Kidney (tissue), 14 donors: ENCODE data around the gene LYRM4. TPM values are rescaled to one million over a fixed set of nuclear protein-coding genes. Genes with fewer than 3 reads are reported as not detected.
A peak's percentile ranks its signal among the peaks of the same experiment; 100 is the strongest.

Experiments
- DNase-seq, 5 donors: peaks; one replicate each; pipeline ENCODE4 v3.0.0-alpha.2; 2013 to 2020
- FAIRE-seq: peaks from 2 replicates; lab custom pipeline; 2012; peaks lifted over from hg19 to GRCh38; lab: Jason Lieb, UNC
- H3K27ac ChIP-seq, 2 donors: one replicate each; pipeline ENCODE4 v1.7.0; 2013; ENCODE audit warnings: low read depth in 2 of 2, low read length in 2 of 2, inconsistent platforms in 1 of 2
- H3K27me3 ChIP-seq: one replicate; pipeline ENCODE4 v1.7.1; 2013; ENCODE audit warnings: low read length, inconsistent platforms; ENCODE audit not compliant: control insufficient read depth, insufficient read depth
- H3K36me3 ChIP-seq, 3 donors: one replicate each; pipeline versions ENCODE4 v1.7.0 to v1.7.1; 2013; ENCODE audit warnings: low read length in 3 of 3, control low read depth in 1 of 3, inconsistent platforms in 1 of 3; ENCODE audit not compliant: insufficient read depth in 3 of 3, control insufficient read depth in 2 of 3
- H3K4me1 ChIP-seq, 3 donors: one replicate each; pipeline versions ENCODE4 v1.7.0 to v1.7.1; 2013; ENCODE audit warnings: low read length in 3 of 3, inconsistent platforms in 1 of 3, low read depth in 1 of 3; ENCODE audit not compliant: control insufficient read depth in 2 of 3, insufficient read depth in 2 of 3
- H3K4me3 ChIP-seq, 3 donors: one replicate each; pipeline versions ENCODE4 v1.7.0 to v1.8.1; 2013; ENCODE audit warnings: low read length in 3 of 3, control low read depth in 1 of 3, inconsistent platforms in 1 of 3
- H3K9ac ChIP-seq, 3 donors: one replicate each; pipeline versions ENCODE4 v1.7.0 to v1.7.1; 2013; ENCODE audit warnings: low read length in 3 of 3, control low read depth in 1 of 3, inconsistent platforms in 1 of 3
- H3K9me3 ChIP-seq, 3 donors: one replicate each; pipeline versions ENCODE4 v1.7.0 to v1.7.1; 2013; ENCODE audit warnings: low read length in 3 of 3, control low read depth in 1 of 3, inconsistent platforms in 1 of 3; ENCODE audit not compliant: control insufficient read depth in 2 of 3, insufficient read depth in 1 of 3
- intact Hi-C: fragments of 100-400 bp; cut with DNase I; formaldehyde crosslinking; loops from one replicate; pipeline ENCODE4 v1.11.1; 2022
- polyA plus RNA-seq: library from polyadenylated mRNA; stranded (reverse); fragments of 350-450 nt; fragmentation: Illumina TruSeq; extraction: RNeasy Lipid Tissue Mini Kit (QIAGEN cat#74804); gene quantifications from one replicate; pipeline ENCODE4 v1.2.3, GENCODE V29; 2014; ENCODE audit warnings: low read depth, low replicate concordance; ENCODE audit not compliant: insufficient read depth
- total RNA-seq: library from RNA; stranded (reverse); fragmentation: NEBNext Ultra II Directional; extraction: Animal tissue kit (Norgen Biotek cat#: 25700); gene quantifications from one replicate; pipeline ENCODE4 v1.2.1, GENCODE V29; 2021
- TF ChIP-seq, protein P1 (sequence below): IDR thresholded peaks from 3 replicates; pipeline ENCODE4 v1.5.1; 2012; ENCODE audit warnings: mild to moderate bottlenecking, moderate library complexity, borderline replicate concordance; ENCODE audit not compliant: insufficient read depth; ENCODE audit errors: extremely low read depth
- donor health status: control.
- donor health status: control.
- donor health status: control.
- donor health status: control.
- donor health status: control.
- donor health status: DM: yes; HTN: yes; CAD: no.
- donor health status: Normal renal cell carcinoma (clear cell type).

LYRM4 gene
- total and polyA plus RNA-seq, 2 donors from 2014 or later, result 21.3 to 31.8 TPM

DNA sequence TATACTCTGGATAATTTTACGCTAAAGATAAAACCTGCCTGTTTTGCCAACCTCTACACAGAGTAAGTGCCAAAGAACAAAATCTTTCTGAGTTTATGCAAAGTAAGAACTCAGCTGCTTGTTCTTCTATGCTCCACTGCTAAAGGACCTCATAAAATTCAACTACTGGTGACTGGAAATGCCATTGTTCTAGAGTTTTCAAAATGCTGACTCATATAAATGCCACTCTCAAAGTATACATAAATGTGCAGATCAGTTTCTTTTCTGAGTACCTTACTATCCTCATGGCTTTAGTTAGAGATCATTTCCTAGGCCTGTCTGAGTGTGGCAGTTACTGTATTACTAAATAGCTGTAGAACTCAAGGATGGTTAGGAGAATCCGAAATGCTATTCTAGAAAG is 45.6 kb downstream of the LYRM4 start:
- H3K4me1 ChIP-seq, result peaks cover 0 to 6% (median 3%) of the 10 kb centered on the region in 3 donors
- intact Hi-C loops, result no loop called here
- no peak overlapping the region for H3K27ac ChIP-seq
- no peaks in the 10 kb centered on the region for H3K9me3 ChIP-seq
- FAIRE-seq (no peak), DNase-seq (peak in 2 of 5 donors; percentile 39 to 60)
- H3K36me3 ChIP-seq, result peaks cover 0 to 2% (median 0%) of the 10 kb centered on the region in 3 donors
- TF ChIP-seq, protein P1, sequence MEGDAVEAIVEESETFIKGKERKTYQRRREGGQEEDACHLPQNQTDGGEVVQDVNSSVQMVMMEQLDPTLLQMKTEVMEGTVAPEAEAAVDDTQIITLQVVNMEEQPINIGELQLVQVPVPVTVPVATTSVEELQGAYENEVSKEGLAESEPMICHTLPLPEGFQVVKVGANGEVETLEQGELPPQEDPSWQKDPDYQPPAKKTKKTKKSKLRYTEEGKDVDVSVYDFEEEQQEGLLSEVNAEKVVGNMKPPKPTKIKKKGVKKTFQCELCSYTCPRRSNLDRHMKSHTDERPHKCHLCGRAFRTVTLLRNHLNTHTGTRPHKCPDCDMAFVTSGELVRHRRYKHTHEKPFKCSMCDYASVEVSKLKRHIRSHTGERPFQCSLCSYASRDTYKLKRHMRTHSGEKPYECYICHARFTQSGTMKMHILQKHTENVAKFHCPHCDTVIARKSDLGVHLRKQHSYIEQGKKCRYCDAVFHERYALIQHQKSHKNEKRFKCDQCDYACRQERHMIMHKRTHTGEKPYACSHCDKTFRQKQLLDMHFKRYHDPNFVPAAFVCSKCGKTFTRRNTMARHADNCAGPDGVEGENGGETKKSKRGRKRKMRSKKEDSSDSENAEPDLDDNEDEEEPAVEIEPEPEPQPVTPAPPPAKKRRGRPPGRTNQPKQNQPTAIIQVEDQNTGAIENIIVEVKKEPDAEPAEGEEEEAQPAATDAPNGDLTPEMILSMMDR, result no peak
- no peak overlapping the region for H3K9ac ChIP-seq
- H3K27me3 ChIP-seq, result no peaks in the 10 kb centered on the region
- no peak overlapping the region for H3K4me3 ChIP-seq

DNA sequence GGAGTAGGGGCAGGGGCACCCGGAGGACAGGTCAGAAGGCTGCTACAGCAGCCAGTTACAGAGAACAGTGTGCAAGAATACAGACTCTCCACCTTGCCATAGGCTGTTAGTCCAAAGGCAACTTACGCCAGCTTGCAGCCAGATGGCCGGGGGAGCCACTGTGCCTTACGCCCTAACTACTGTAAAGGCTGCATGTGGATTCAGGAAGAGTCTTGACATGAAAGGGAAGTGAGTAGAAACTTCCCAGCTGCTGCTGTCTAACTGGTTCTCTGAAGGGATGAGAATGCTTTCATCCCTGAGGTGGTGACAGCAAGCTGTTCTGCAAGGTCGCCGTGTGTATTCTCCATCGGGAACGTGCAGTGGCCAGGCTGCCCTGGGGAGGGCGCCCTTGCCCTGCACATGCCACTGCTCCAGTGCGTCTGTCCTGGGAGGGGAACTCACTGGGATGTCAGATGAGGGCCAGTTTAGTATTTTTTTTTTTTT is 46.1 kb downstream of the LYRM4 start:
- Histone ChIP-seq H3K36me3 (peaks cover 0 to 2% (median 0%) of the 10 kb centered on the region in 3 donors), H3K9me3 (no peaks in the 10 kb centered on the region), H3K4me3 (no peak overlapping the region), H3K27me3 (no peaks in the 10 kb centered on the region), H3K27ac (no peak overlapping the region), H3K4me1 (peaks cover 0 to 6% (median 3%) of the 10 kb centered on the region in 3 donors), H3K9ac (no peak overlapping the region)
- FAIRE-seq, result no peak
- intact Hi-C loops, result no loop called here
- TF ChIP-seq, protein P1, result peak; percentile 51
- DNase-seq, result peak in 4 of 5 donors; percentile 85 to 96 (median 88)

DNA sequence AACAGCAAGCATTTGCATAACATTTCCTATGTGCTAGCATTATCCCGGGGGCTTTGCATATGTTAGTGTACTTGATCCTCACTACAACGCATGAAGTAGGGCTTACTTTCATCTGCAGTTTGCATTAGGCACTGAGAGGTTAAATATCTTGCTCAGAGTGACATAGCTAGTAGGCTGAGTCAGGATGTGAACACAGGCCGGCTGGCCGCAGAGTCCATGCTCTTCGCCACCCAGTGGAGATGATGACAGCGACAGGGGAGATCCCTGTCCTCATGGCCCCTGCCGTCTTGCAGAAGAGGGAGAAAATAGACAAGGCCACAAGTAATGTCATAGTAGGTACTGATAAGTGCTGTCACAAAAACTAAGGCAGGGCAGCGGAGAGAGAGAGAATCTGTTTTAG is 46.9 kb downstream of the LYRM4 start:
- no peak overlapping the region for H3K27ac ChIP-seq
- no peak overlapping the region for H3K4me3 ChIP-seq
- FAIRE-seq (no peak), DNase-seq (peak in 2 of 5 donors; percentile 29 to 44)
- H3K36me3 ChIP-seq, result peaks cover 0 to 2% (median 0%) of the 10 kb centered on the region in 3 donors
- no peaks in the 10 kb centered on the region for H3K9me3 ChIP-seq
- peaks cover 0 to 6% (median 3%) of the 10 kb centered on the region in 3 donors for H3K4me1 ChIP-seq
- intact Hi-C loops, result no loop called here
- TF ChIP-seq, protein P1, result no peak
- no peaks in the 10 kb centered on the region for H3K27me3 ChIP-seq
- no peak overlapping the region for H3K9ac ChIP-seq

DNA sequence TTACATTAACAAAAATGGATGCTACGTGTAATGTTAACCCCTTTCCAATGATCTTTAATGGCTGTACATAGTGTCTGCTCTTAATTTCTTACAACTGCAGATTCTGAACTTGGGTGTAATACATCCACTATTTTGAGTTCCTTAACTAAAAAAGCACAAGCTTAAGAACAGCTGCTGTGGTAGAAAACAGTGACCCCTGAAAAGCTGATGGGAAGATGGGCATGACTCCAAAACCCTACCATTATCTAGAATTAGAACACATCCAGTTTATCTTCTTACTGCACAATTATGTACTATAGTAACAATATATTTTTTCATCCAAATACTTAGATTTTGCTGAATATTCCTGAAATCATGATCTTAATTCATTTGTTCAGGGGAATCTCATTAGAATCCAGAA is 49.3 kb downstream of the LYRM4 start:
- Histone ChIP-seq H3K9ac (no peak overlapping the region), H3K27me3 (no peaks in the 10 kb centered on the region), H3K9me3 (no peaks in the 10 kb centered on the region), H3K4me3 (no peak overlapping the region), H3K36me3 (peaks cover 0 to 2% (median 0%) of the 10 kb centered on the region in 3 donors), H3K4me1 (peaks cover 0 to 6% (median 4%) of the 10 kb centered on the region in 3 donors), H3K27ac (no peak overlapping the region)
- FAIRE-seq (no peak), DNase-seq (no peak)
- intact Hi-C loops, result no loop called here
- TF ChIP-seq, protein P1, result no peak
